GM12874 (cell line): ENCODE results near the gene SPAST.

Source experiments
- CTCF ChIP-seq: IDR thresholded peaks from 2 replicates; pipeline ENCODE4 v1.5.1; 2011; ENCODE audit warnings: low read depth, mild to moderate bottlenecking, control low read depth, low read length, moderate library complexity; ENCODE audit not compliant: insufficient read depth

The SPAST gene

GRCh38 chr2:32161296-32161695 lies 97.9 kb downstream of the SPAST start:
- no peak for TF ChIP-seq CTCF

GRCh38 chr2:32166115-32166574 lies 102.8 kb downstream of the SPAST start:
- TF ChIP-seq CTCF = no peak

- TF ChIP-seq CTCF = no peak
Observed at GRCh38 chr2:32168513-32168912, 105.2 kb downstream of the SPAST start.

- TF ChIP-seq CTCF = no peak
Observed at GRCh38 chr2:32172870-32173269, 109.5 kb downstream of the SPAST start.

GRCh38 chr2:32182667-32183066 lies 119.3 kb downstream of the SPAST start:
- TF ChIP-seq CTCF = no peak

GRCh38 chr2:32189011-32189410 lies 125.7 kb downstream of the SPAST start:
- no peak for TF ChIP-seq CTCF

GRCh38 chr2:32192418-32192817 lies 129.1 kb downstream of the SPAST start:
- no peak for TF ChIP-seq CTCF

GRCh38 chr2:32200814-32201213 lies 137.5 kb downstream of the SPAST start:
- TF ChIP-seq CTCF = no peak
